SW480 (cell line): ENCODE measurements around the gene DHCR24.

Source experiments
- DNase-seq: peaks from one replicate; pipeline ENCODE4 v3.0.0-alpha.2; 2016; ENCODE audit warnings: low spot score

The DHCR24 gene

GRCh38 chr1:54815086-54815876 lies 71.7 kb downstream of the DHCR24 start:
- no peak for DNase-seq

- no peak for DNase-seq
Measured at GRCh38 chr1:54814571-54814970, 72.4 kb downstream of the DHCR24 start.

- no peak for DNase-seq
Measured at GRCh38 chr1:54814126-54814498, 72.9 kb downstream of the DHCR24 start.

- no peak for DNase-seq
Measured at GRCh38 chr1:54813485-54814125, 73.4 kb downstream of the DHCR24 start.

GRCh38 chr1:54812801-54813484 lies 74.1 kb downstream of the DHCR24 start:
- DNase-seq = no peak

GRCh38 chr1:54811739-54812655 lies 75.0 kb downstream of the DHCR24 start:
- DNase-seq = no peak

GRCh38 chr1:54811066-54811465 lies 75.9 kb downstream of the DHCR24 start:
- DNase-seq = no peak

- DNase-seq = peak; percentile 46
Measured at GRCh38 chr1:54810153-54810942, 76.6 kb downstream of the DHCR24 start.

- DNase-seq = no peak
Measured at GRCh38 chr1:54809496-54810074, 77.4 kb downstream of the DHCR24 start.

- DNase-seq = no peak
Measured at GRCh38 chr1:54808443-54809207, 78.4 kb downstream of the DHCR24 start.

GRCh38 chr1:54807756-54808155 lies 79.2 kb downstream of the DHCR24 start:
- DNase-seq = no peak

- DNase-seq = peak; percentile 64
Measured at GRCh38 chr1:54806931-54807611, 79.9 kb downstream of the DHCR24 start.

- no peak for DNase-seq
Measured at GRCh38 chr1:54805981-54806381, 81.0 kb downstream of the DHCR24 start.

GRCh38 chr1:54805466-54805865 lies 81.5 kb downstream of the DHCR24 start:
- no peak for DNase-seq

- DNase-seq = no peak
Measured at GRCh38 chr1:54804471-54805132, 82.4 kb downstream of the DHCR24 start.

- no peak for DNase-seq
Measured at GRCh38 chr1:54803761-54804470, 83.1 kb downstream of the DHCR24 start.

GRCh38 chr1:54800899-54801759 lies 85.9 kb downstream of the DHCR24 start, which contains the start of gene TTC22:
TSS of gene TTC22 (minus strand) at chr1:54801323. CDS start at chr1:54801163, 160 bp downstream.
- peak; percentile 31 for DNase-seq
